Right lobe of liver (tissue), 4 donors: ENCODE data around the gene IFNL2.

ENCODE experiments used
- POLR2A ChIP-seq: fragments of 450-650 bp; IDR thresholded peaks from one replicate; pipeline ENCODE4 v1.6.1; 2017; ENCODE audit warnings: antibody characterized with exemption, mild to moderate bottlenecking
- TF ChIP-seq, protein P1 (sequence below), 4 donors: fragments of 200-600 bp in 3 of 4; fragments of 450-650 bp in 1 of 4; IDR thresholded peaks; one replicate each; pipeline versions ENCODE4 v1.5.1 to v1.8.0; 2016 to 2022; ENCODE audit warnings: antibody characterized with exemption in 4 of 4, mild to moderate bottlenecking in 2 of 4
- donor health status: DM: no; HTN: no; CAD: no.
- donor health status: DM: no; HTN: no; CAD: no.
- donor health status: DM: no; HTN: yes; CAD: no.

DNA sequence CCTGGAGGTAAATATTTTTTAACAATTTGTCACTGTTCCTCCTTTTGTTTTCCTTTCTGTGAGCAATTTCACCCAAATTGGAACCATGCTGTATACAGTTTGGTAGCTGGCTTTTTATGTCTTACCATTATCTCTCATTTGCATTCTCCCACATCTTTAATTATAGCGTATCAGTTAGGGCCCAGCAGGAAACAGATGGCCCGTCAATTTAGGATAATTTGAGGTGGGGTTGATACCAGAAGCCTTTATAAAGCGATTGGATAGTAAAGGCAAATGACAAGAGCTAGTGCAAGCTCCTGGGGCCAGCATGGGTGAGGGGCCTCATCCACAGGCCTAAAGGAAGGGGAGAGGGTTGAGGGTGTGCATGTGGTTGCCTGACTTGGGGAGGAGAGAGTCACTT, 15.7 kb upstream of the IFNL2 start:
- TF ChIP-seq, protein P1, sequence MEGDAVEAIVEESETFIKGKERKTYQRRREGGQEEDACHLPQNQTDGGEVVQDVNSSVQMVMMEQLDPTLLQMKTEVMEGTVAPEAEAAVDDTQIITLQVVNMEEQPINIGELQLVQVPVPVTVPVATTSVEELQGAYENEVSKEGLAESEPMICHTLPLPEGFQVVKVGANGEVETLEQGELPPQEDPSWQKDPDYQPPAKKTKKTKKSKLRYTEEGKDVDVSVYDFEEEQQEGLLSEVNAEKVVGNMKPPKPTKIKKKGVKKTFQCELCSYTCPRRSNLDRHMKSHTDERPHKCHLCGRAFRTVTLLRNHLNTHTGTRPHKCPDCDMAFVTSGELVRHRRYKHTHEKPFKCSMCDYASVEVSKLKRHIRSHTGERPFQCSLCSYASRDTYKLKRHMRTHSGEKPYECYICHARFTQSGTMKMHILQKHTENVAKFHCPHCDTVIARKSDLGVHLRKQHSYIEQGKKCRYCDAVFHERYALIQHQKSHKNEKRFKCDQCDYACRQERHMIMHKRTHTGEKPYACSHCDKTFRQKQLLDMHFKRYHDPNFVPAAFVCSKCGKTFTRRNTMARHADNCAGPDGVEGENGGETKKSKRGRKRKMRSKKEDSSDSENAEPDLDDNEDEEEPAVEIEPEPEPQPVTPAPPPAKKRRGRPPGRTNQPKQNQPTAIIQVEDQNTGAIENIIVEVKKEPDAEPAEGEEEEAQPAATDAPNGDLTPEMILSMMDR (IDR thresholded peaks at IDR 0.05), result no peak
- no peak for TF ChIP-seq POLR2A
